Chondrocyte (in vitro differentiated cells): ENCODE data around the gene ADAMTS14. TPM values are rescaled to one million over a fixed set of nuclear protein-coding genes. Genes with fewer than 3 reads are reported as not detected.
A peak's percentile ranks its signal among the peaks of the same experiment; 100 is the strongest.

Experiments used
- DNase-seq: peaks from one replicate; pipeline ENCODE4 v3.0.0; 2021; ENCODE audit warnings: mixed read lengths, low spot score
- H3K27ac Mint-ChIP-seq: one replicate; pipeline ENCODE4 v1.8.0; 2021; ENCODE audit warnings: mild to moderate bottlenecking, moderate library complexity, mixed read lengths; ENCODE audit not compliant: unreplicated experiment
- H3K27me3 Mint-ChIP-seq: 2 replicates; pipeline ENCODE4 v1.8.0; 2021; ENCODE audit warnings: low read depth, mixed read lengths
- H3K36me3 Mint-ChIP-seq: 2 replicates; pipeline ENCODE4 v1.8.0; 2021; ENCODE audit warnings: low read depth, mixed read lengths
- H3K4me1 Mint-ChIP-seq: 2 replicates; pipeline ENCODE4 v1.8.0; 2021; ENCODE audit warnings: low read depth, mild to moderate bottlenecking, mixed read lengths
- H3K4me3 Mint-ChIP-seq: one replicate; pipeline ENCODE4 v1.8.0; 2021; ENCODE audit warnings: mild to moderate bottlenecking, moderate library complexity, mixed read lengths; ENCODE audit not compliant: unreplicated experiment
- H3K9me3 Mint-ChIP-seq: 2 replicates; pipeline ENCODE4 v1.8.0; 2021; ENCODE audit warnings: low read depth, mixed read lengths
- CTCF ChIP-seq: fragments of 200-600 bp; sonication (generic); IDR thresholded peaks from 2 replicates; pipeline ENCODE4 v1.5.0; 2021; ENCODE audit warnings: antibody characterized with exemption, mild to moderate bottlenecking, moderate library complexity
- total RNA-seq: library from RNA; stranded (reverse); gene quantifications from 3 replicates; pipeline ENCODE4 v1.2.1, GENCODE V29; 2021

Gene ADAMTS14
- total RNA-seq, 1 donor from 2014 or later, result 7.7 TPM

GRCh38 chr10:70747192-70747965, 75.1 kb downstream of the ADAMTS14 start:
- no peaks in the 10 kb centered on the region for H3K27me3 Mint-ChIP-seq
- DNase-seq, result peak; percentile 53
- no peak overlapping the region for H3K4me3 Mint-ChIP-seq
- peaks cover 14% of the 10 kb centered on the region for H3K4me1 Mint-ChIP-seq
- peaks cover 8% of the 10 kb centered on the region for H3K36me3 Mint-ChIP-seq
- peaks cover 3% of the 10 kb centered on the region for H3K9me3 Mint-ChIP-seq
- no peak for TF ChIP-seq CTCF
- no peak overlapping the region for H3K27ac Mint-ChIP-seq

- no peak overlapping the region for H3K4me3 Mint-ChIP-seq
- peaks cover 8% of the 10 kb centered on the region for H3K4me1 Mint-ChIP-seq
- TF ChIP-seq CTCF, result no peak
- peaks cover 3% of the 10 kb centered on the region for H3K9me3 Mint-ChIP-seq
- no peaks in the 10 kb centered on the region for H3K27me3 Mint-ChIP-seq
- peaks cover 8% of the 10 kb centered on the region for H3K36me3 Mint-ChIP-seq
- no peak overlapping the region for H3K27ac Mint-ChIP-seq
- DNase-seq, result peak; percentile 51
Observed at GRCh38 chr10:70748305-70748704, 76.0 kb downstream of the ADAMTS14 start.

- H3K4me1 Mint-ChIP-seq, result peaks cover 10% of the 10 kb centered on the region
- H3K27ac Mint-ChIP-seq, result no peak overlapping the region
- peaks cover 8% of the 10 kb centered on the region for H3K36me3 Mint-ChIP-seq
- DNase-seq, result peak; percentile 59
- H3K27me3 Mint-ChIP-seq, result no peaks in the 10 kb centered on the region
- no peak overlapping the region for H3K4me3 Mint-ChIP-seq
- H3K9me3 Mint-ChIP-seq, result peaks cover 3% of the 10 kb centered on the region
- TF ChIP-seq CTCF, result no peak
Observed at GRCh38 chr10:70748801-70749573, 76.7 kb downstream of the ADAMTS14 start.

GRCh38 chr10:70749756-70750155, 77.5 kb downstream of the ADAMTS14 start:
- no peak overlapping the region for H3K27ac Mint-ChIP-seq
- peaks cover 4% of the 10 kb centered on the region for H3K36me3 Mint-ChIP-seq
- peaks cover 17% of the 10 kb centered on the region for H3K4me1 Mint-ChIP-seq
- H3K27me3 Mint-ChIP-seq, result no peaks in the 10 kb centered on the region
- DNase-seq, result peak; percentile 77
- H3K9me3 Mint-ChIP-seq, result peaks cover 3% of the 10 kb centered on the region
- no peak for TF ChIP-seq CTCF
- no peak overlapping the region for H3K4me3 Mint-ChIP-seq

GRCh38 chr10:70750156-70750703, 77.9 kb downstream of the ADAMTS14 start:
- peaks cover 22% of the 10 kb centered on the region for H3K4me1 Mint-ChIP-seq
- H3K27me3 Mint-ChIP-seq, result no peaks in the 10 kb centered on the region
- peak; percentile 17 for DNase-seq
- H3K9me3 Mint-ChIP-seq, result peaks cover 3% of the 10 kb centered on the region
- H3K36me3 Mint-ChIP-seq, result peaks cover 4% of the 10 kb centered on the region
- no peak for TF ChIP-seq CTCF
- no peak overlapping the region for H3K27ac Mint-ChIP-seq
- H3K4me3 Mint-ChIP-seq, result no peak overlapping the region
